PC-3 (cell line): ENCODE results near the gene KIF9.
"Not testable (repeated sequence)": the region's sequence is repeated elsewhere in the genome, so short reads cannot be mapped to it uniquely, and the experiment has no call there.

Experiments used
- CTCF ChIP-seq: fragments of 300-600 bp; sonication (generic); conservative IDR thresholded peaks from 2 replicates; pipeline ENCODE4 v1.5.1; 2017; ENCODE audit warnings: antibody characterized with exemption, low read depth, mild to moderate bottlenecking, low read length
- EZH2 ChIP-seq: fragments of 300-600 bp; sonication (generic); IDR thresholded peaks from one replicate; pipeline ENCODE4 v1.6.1; 2017; ENCODE audit warnings: antibody characterized with exemption, mild to moderate bottlenecking, low read length; ENCODE audit not compliant: unreplicated experiment
- EZH2phosphoT487 ChIP-seq: fragments of 300-600 bp; sonication (generic); IDR thresholded peaks from 2 replicates; pipeline ENCODE4 v1.6.1; 2018; ENCODE audit warnings: mild to moderate bottlenecking, antibody characterized with exemption, low read length, borderline replicate concordance

GRCh38 chr3:47180011-47180410 is 102.6 kb downstream of the KIF9 start:
- TF ChIP-seq CTCF, EZH2, EZH2phosphoT487: not testable (repeated sequence)
